KMS-11 (cell line): ENCODE data around the gene NXT1.

ENCODE experiments used
- H2AFZ ChIP-seq: fragments of 200-600 bp; sonication (generic); 2 replicates; pipeline ENCODE4 v1.6.1; 2016; ENCODE audit warnings: antibody characterized with exemption, mixed run types, low read depth
- H3K27ac ChIP-seq: fragments of 200-600 bp; sonication (generic); 2 replicates; pipeline ENCODE4 v1.6.1; 2016; ENCODE audit warnings: mild to moderate bottlenecking, mixed run types
- H3K27me3 ChIP-seq: fragments of 200-600 bp; sonication (generic); 2 replicates; pipeline ENCODE4 v1.6.1; 2017; ENCODE audit warnings: mild to moderate bottlenecking, low read depth, mixed run types, moderate library complexity; ENCODE audit not compliant: insufficient read depth
- H3K36me3 ChIP-seq: fragments of 200-600 bp; sonication (generic); 2 replicates; pipeline ENCODE4 v1.6.1; 2017; ENCODE audit warnings: mild to moderate bottlenecking, mixed run types; ENCODE audit not compliant: insufficient read depth
- H3K4me1 ChIP-seq: fragments of 200-600 bp; sonication (generic); 2 replicates; pipeline ENCODE4 v1.6.1; 2016; ENCODE audit warnings: mild to moderate bottlenecking, low read depth, mixed run types; ENCODE audit not compliant: poor library complexity, severe bottlenecking
- H3K4me2 ChIP-seq: fragments of 200-600 bp; sonication (generic); 2 replicates; pipeline ENCODE4 v1.7.0; 2016; ENCODE audit warnings: mild to moderate bottlenecking, mixed run types
- H3K4me3 ChIP-seq: fragments of 200-600 bp; sonication (generic); IDR thresholded peaks from 2 replicates; pipeline ENCODE4 v1.6.1; 2017; ENCODE audit warnings: low read depth, low read length, mixed read lengths; ENCODE audit not compliant: insufficient read depth
- H3K79me2 ChIP-seq: fragments of 200-600 bp; sonication (generic); 2 replicates; pipeline ENCODE4 v1.6.1; 2016; ENCODE audit warnings: low read depth, mixed run types; ENCODE audit not compliant: insufficient read depth
- H3K9ac ChIP-seq: fragments of 200-600 bp; sonication (generic); 2 replicates; pipeline ENCODE4 v1.6.1; 2016; ENCODE audit warnings: mild to moderate bottlenecking, mixed run types
- H4K20me1 ChIP-seq: fragments of 200-600 bp; sonication (generic); 2 replicates; pipeline ENCODE4 v1.6.1; 2016; ENCODE audit warnings: mild to moderate bottlenecking, mixed run types; ENCODE audit not compliant: insufficient read depth
- CTCF ChIP-seq: fragments of 200-600 bp; sonication (generic); conservative IDR thresholded peaks from 2 replicates; pipeline ENCODE4 v1.6.1; 2017; ENCODE audit warnings: low read depth, mild to moderate bottlenecking, antibody characterized with exemption, low read length, moderate library complexity, mixed read lengths

Gene NXT1

GRCh38 chr20:23396950-23397627 lies 46.5 kb downstream of the NXT1 start:
- Histone ChIP-seq H3K4me2 (no peak overlapping the region), H3K9ac (no peak overlapping the region), H3K27ac (no peak overlapping the region), H3K4me1 (no peaks in the 10 kb centered on the region), H2AFZ (no peak overlapping the region), H3K4me3 (no peak overlapping the region), H3K36me3 (no peaks in the 10 kb centered on the region), H3K79me2 (no peaks in the 10 kb centered on the region), H4K20me1 (no peaks in the 10 kb centered on the region), H3K27me3 (no peaks in the 10 kb centered on the region)
- TF ChIP-seq CTCF, result no peak

DNA sequence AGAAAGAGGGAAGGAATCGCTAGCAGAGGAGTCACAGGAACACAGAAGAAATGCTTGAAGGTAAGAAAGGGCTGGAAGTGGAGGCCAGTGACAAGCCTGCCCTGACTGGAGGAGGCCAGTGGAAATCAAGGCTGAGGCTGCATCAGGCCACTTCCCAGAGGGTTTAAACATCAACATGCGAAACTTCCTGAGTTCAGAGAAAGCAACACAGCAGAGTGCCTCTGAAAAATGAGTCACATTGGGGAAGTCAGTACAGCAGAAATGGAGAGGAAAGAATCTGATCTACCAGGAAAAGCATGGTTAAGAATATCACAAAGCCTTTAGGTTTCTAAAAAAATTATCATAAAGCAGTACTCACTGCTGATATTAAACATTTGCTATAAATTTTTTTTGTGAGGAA lies 47.4 kb downstream of the NXT1 start:
- no peaks in the 10 kb centered on the region for H3K27me3 ChIP-seq
- H3K36me3 ChIP-seq, result no peaks in the 10 kb centered on the region
- H3K9ac ChIP-seq, result no peak overlapping the region
- no peaks in the 10 kb centered on the region for H4K20me1 ChIP-seq
- no peak overlapping the region for H3K4me2 ChIP-seq
- H2AFZ ChIP-seq, result no peak overlapping the region
- no peak overlapping the region for H3K27ac ChIP-seq
- H3K4me3 ChIP-seq, result no peak overlapping the region
- TF ChIP-seq CTCF, result no peak
- no peaks in the 10 kb centered on the region for H3K79me2 ChIP-seq
- no peaks in the 10 kb centered on the region for H3K4me1 ChIP-seq

- Histone ChIP-seq H3K9ac (no peak overlapping the region), H3K36me3 (no peaks in the 10 kb centered on the region), H3K27me3 (no peaks in the 10 kb centered on the region), H4K20me1 (no peaks in the 10 kb centered on the region), H3K27ac (no peak overlapping the region), H3K4me1 (no peaks in the 10 kb centered on the region), H3K79me2 (no peaks in the 10 kb centered on the region), H2AFZ (no peak overlapping the region), H3K4me3 (no peak overlapping the region), H3K4me2 (no peak overlapping the region)
- no peak for TF ChIP-seq CTCF
Measured at GRCh38 chr20:23399568-23400241, 49.1 kb downstream of the NXT1 start.

- no peaks in the 10 kb centered on the region for H3K79me2 ChIP-seq
- no peaks in the 10 kb centered on the region for H4K20me1 ChIP-seq
- H3K36me3 ChIP-seq, result no peaks in the 10 kb centered on the region
- no peaks in the 10 kb centered on the region for H3K27me3 ChIP-seq
- H3K27ac ChIP-seq, result no peak overlapping the region
- no peaks in the 10 kb centered on the region for H3K4me1 ChIP-seq
- H2AFZ ChIP-seq, result no peak overlapping the region
- no peak overlapping the region for H3K4me3 ChIP-seq
- no peak overlapping the region for H3K9ac ChIP-seq
- TF ChIP-seq CTCF, result no peak
- H3K4me2 ChIP-seq, result no peak overlapping the region
Measured at GRCh38 chr20:23401051-23401450, 50.5 kb downstream of the NXT1 start.
